Inflammatory macrophage treated with lipopolysaccharide for 1 hour (primary cell): ENCODE measurements around the gene NR1I3.
"Not testable (repeated sequence)": the region's sequence is repeated elsewhere in the genome, so short reads cannot be mapped to it uniquely, and the experiment has no call there.

Experiments used
- DNase-seq, 2 donors: peaks; one replicate each; pipeline ENCODE4 v3.0.0-alpha.2; 2020 to 2022

NR1I3 gene, protein sequence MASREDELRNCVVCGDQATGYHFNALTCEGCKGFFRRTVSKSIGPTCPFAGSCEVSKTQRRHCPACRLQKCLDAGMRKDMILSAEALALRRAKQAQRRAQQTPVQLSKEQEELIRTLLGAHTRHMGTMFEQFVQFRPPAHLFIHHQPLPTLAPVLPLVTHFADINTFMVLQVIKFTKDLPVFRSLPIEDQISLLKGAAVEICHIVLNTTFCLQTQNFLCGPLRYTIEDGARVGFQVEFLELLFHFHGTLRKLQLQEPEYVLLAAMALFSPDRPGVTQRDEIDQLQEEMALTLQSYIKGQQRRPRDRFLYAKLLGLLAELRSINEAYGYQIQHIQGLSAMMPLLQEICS

DNA sequence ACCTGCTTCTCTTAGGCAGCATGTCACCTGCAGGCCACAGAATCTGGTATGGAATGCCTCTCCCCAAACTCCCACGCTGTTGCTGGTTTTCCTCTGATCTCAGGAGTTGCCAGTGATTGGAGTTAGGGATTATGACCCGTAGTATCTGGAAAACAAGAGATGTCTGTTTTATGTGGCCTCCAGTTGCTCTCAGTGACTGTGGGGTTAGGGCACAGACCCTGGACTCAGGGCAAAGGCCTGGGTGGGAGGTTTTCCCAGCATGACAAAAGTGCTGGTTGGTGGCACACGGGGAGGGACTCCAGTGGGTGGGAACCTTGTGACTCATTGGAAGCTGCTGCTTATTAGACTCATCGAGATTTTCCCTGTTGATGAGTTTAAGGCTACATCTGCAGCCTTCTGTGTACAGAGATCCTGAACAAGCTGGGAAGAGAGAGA lies at the start of gene NR1I3:
Gene NR1I3 (minus strand): TSS at position 165 of the 435 bp plus-strand sequence. CDS start 1,638 bp downstream, outside the sequence.
- DNase-seq, result peak in 1 of 2 donors; percentile 57

DNA sequence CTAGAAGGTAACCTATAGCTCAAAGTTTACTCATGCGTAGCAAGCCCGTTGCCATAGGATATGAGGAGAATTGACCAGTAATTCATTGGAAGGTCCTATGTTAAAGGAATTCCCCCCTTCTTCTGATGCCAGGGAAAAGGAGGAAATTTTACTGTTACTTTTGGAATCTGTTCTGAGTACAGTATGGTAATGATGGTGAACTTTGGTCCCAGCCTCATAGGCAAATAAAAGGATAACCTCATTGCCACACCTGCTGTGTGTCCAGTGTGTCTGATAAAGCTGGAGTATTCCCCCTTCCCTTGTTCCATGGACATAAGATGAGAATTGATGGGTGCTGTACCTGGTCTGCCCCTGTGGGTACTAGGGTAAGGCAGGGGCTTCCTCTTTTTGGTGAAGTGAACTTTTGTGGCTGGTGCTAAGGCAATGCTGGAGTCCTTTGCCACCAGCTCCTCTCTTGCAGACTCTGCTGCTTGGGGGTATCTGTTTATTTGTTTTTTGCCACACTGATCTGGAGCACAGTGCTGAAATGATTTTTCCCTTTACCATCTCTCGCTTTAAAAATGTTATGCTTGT lies 49.6 kb upstream of the NR1I3 start:
- DNase-seq, result no peak

DNA sequence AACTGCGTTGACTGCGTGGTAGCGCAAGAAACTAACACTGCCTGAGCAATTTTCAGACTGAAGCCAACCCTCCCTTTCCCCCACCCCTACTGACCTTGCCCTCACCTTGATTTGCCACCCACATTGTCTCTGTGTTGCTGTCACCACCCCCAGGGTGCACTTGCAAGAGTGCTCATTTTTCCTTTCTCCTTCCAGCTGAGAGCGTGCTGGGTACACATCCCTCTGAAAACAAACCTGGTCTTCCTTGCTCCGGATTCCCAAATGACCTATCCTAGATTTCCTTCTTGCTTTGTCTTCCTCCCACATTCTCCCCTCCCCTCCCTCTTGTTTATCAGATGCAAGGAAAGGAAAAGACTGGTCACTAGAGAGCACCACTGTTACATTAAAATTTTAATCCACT lies 47.5 kb upstream of the NR1I3 start:
- no peak for DNase-seq

DNA sequence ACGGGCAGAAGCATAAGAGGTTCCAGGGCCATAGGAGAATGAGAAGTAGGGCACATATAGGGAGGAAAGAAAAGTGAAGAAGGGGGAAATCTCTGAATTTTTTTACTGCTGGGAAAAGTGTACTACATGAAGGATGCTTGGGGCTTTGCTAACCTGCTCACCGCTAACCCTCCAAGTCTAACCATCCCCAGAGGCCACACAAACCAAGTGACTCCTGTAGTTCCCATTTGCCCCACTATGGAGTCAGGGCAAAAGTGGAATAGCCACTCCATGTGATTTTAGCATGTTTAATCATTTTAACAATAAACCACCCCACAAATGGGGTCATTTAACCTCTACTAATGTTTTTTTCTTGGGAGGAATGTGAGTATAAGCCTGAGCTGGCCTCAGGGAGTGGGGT lies 47.1 kb upstream of the NR1I3 start:
- DNase-seq, result no peak

DNA sequence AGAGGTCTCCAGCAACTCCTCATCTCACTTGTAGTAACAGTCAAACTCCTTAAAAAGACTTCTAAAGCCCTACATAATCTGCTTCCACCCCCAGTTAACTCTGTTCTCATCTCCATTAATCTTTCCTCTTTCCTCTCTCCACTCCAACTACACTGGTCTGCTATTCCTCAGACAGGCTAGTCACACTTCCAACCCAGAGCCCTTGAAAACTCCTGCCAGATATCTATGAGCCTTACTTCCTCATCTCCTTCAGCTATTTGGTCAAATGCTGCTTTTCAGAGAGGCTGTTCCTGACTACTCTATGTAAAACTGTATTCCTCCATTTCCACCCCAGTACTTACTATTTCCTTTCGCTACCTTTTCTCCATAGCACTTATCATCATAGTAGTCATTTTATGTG lies 45.0 kb upstream of the NR1I3 start:
- no peak for DNase-seq

DNA sequence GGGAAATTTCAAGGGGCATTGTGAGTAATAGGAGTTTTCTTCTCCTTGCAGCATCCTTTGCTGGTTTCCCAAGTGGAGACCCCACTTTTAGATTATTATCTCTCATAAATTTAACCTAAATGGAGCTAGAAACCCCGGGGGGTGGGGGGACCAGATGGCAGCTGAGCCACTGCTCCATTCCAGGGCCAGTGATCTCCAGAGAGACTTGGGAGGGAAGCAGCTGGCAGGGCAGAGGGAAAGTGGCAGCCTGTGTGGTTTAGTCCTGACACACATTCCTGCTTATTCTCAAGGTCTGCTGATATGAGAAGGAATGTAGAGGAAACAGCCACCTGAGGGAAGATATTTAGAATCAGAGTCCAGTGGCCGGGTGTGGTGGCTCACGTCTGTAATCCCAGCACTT lies 36.9 kb upstream of the NR1I3 start:
- DNase-seq, result no peak

DNA sequence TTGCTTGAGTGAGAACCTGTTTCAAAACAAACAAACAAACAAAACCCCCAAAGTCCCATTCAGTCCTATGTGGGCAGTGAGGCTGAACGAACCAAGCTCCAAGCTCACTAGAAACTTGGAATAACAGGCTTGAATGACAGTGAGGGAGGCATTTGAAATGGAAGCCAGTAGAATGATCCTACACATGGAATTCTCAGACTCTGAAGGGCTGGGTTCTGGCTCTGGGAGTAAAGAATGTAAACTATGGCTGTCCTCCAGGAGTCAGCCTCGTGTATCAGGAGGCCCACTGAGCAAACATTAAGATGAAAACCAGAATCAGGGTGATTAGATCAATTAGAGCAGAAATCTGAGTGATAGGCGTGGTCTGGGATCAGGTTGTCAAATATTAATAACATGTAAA lies 35.4 kb upstream of the NR1I3 start:
- DNase-seq, result no peak

DNA sequence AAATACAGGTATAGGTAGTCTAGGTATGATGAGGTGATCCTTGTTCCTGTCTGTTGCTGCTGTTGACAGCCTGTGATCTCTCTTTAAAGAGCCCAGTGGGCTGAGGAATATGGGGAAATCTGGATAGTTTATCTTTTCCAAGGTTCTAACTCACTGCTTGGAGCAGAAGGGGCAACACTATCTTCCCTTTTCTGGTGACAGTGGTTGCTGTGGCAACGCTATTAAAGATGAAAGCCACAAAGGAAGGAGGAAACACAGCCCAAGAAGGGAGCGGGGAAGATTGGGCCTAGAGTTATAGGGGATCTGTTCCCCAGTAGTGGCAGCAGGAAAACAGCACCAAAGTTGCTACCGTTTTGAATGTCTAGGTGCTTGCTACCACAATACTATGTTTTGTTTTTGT lies 29.3 kb upstream of the NR1I3 start:
- peak; percentile 26 to 42 for DNase-seq

DNA sequence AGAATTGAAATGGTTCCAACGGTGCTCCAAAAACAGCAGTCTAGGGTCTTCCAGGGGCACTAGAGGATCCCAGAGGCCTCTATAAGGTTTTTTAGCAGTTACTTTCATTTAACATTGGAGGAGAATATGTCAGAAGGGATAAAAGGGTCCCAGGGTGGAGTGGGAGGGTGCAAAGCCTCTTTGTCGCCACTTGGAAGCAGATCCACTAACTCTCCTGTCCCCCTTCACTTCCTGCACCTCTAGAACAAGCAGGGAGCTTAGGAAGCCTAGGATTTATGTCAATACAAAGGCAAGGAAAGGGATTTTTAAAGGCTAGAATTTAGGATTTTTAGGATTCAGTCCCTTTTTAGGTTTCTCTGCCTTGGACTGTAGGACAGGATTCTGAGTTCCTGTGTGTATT lies 28.8 kb upstream of the NR1I3 start:
- no peak for DNase-seq

DNA sequence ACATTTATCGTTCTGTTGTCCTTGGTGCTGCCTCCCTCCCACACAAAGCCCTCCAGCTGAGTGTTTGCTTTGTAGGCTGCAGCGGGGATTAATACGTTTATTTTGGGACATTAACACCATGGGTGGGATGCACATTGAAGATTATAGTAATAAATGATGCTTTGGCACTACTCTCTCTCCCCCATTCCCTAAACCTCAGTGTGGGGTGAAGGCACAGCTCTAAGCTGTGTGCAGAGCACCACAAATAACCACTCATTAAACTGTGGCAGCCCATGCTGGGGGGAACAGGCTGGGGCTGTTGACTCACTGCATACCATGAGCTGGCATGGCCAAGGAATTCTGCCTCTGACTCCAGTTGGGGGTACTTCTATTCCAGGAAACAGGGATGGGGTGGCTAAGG lies 28.2 kb upstream of the NR1I3 start:
- DNase-seq, result no peak

DNA sequence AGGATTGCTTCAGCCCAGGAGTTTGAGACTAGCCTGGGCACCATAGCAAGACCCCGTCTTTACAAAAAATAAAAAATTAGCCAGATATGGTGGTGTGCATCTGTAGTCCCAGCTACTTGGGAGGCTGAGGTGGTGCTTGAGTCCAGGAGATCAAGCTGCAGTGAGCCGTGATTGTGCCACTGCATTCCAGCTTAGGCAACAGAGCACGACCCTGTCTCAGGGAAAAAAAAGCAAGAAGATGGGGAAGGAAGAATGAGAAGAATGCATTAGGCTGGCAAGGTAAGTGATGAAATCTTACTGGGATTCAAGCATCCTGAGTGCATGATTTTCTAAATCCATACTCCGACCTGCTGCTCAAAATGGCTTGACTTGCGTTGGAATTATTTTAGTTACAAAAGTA lies 27.3 kb upstream of the NR1I3 start:
- no peak for DNase-seq

DNA sequence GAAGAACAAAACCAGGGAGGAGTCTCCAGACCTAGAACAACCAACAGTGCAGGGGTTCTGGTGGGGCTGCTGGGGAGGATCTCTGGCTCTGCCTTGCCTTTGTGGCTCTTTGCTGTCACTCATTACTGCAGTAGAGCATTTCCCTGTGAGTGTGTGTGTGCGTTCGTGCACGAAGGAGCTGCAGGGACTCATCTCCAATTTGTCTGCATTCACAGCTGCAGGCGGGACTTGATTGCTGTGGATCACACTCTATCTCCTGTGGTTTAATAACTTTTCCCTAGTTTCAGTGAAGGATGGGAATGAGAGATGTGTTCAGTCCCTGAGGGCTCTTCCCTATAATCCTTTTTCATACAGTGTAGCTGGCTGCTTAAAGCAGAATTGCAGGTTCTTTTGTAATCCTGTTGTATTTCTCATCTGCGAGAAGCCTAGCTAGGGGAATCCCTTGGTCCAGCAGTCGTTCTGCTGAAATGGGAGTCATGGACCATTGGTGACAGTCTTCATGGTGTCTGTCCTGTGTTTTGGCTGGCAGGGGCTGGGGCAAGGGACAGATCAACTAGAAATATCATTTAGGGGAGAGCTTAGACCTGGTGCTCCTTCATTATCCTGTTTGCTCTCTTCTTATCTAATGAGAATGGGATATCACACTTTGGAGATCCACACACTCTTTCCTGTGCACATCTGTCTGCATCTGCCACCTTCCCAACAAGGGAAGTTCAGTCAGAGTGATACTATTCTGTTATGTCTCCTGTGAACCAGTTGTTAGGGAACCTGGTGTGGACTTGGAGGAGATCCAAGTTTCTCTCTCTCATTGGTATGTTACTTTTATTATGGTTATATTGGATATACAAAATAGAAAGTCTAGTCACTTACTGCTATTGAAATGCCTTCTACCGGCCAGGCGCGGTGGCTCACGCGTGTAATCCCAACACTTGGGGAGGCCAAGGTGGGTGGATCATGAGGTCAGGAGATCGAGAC lies 23.5 kb upstream of the NR1I3 start:
- no peak for DNase-seq

DNA sequence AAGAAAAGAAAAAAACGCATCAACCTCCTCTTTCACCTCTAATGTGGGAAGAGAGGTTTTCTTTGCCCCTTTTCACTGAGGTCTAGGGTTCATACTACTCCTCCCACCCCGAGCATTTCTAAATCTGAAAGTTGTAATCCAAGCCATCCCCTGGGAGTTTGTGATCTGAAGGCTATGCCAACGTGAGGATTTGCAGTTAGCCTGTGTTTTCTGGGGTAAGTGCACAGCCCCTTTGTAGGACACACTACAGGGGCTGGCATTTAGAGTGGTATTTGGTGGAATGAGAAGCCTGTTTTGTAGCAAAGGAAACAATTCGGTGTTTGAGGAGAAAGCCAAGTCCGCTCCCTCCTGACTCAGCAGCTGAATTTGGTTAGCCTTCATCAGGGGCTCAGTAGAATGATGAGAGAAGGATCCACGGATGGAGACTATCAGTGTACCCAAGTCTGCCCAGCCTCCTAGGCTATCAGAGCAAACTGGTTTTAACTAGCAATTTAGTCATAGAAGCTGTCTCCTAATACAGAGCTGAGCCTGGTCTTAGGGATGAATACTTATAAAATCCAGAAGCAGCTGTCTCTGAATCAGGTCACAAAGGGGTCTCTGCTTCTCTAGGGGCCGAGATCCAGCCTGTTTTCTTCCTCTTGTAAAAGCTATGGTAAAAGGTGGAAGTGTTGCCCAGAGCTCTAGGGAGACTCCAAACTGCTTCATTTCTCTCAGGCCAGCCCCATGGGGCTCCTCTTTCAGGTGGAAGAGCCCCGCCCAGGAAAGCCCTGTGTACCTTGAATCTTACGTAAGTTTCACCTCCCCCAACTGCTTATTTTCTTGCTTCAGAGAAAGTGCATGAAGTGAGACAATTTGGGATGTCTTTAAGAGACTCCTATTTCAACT lies 22.6 kb upstream of the NR1I3 start:
- no peak for DNase-seq

DNA sequence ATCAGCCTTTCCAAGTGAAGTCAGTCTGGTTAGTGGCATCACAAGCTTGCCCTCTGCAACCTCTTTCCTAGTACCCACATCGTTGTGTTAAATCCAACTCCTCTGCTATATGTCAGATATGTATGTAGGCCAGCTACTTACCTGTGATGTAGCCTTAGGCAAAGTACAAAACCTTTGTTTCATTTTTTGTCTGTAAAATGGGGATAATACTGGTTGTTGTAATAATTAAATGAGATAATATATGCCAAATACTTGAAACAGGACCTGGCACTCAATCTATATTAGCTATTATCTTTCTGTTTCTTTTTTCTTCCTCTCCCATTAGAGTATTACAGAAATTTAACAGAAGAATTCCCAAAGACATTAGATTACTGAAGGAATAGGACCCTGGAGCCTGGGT lies 21.8 kb upstream of the NR1I3 start:
- no peak for DNase-seq

DNA sequence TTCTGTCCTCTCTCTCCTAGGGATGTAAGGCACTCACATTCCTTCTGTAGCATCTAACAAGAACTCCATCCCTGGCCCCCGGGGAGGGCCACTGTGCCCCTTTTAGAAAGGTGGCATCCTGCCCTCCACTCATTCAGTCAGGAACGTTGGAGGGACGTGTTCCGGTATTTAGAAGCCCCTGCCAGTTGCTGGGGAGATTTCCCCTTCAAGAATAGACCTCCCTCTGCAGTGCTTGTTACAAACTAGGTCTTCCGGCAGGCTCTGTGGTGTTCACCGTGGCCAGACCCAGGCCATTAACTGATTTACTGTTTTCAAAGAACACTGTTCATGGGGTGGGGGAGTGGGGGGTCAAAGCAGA lies 21.3 kb upstream of the NR1I3 start:
- DNase-seq, result no peak

DNA sequence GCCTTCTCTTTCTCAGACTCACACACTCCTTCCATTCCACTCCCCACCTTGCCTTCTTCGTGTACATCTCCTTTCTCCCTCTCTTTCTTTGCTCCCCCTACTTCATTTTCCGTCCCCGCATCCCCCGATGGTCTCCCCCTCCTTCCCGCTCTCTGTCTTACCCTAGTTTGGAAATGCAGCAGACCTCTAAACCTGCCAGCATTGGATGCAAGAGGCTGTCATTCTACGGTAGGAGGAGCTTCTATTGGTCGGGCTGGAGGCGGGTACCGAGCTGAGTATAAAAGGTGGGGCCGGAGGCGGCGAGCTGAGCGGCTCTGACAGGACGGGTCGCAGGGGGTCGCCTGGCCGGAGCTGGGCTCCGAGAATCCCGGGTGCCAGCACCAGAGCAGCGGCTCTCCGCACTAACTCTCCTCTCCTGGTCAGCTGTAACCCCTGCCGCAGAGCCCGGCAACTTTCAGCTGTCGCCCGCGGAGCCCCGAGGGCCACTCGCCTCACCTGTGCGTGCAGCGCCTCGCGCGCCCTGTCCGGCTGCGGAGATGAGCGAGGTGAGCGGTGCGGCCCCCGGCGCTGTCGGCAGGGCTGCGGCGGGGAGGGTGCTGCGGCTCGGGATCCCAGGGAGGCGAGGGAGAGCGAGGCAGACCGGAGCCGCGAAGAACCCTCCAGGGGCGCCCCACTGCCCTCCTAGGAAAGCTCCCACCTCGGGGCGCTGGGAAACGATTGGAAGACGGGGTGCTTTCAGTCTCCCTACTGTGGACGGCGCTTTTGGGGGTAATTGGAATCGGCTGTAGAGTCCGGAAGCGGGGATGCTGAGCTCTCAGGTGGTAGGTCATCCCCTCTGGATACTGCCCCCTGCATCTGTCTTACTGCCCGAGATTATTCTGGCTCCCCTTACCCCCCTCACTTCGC lies 20.7 kb upstream of the NR1I3 start, which contains the start of gene PCP4L1:
Gene PCP4L1 (plus strand): TSS at position 307 of the 906 bp plus-strand sequence. CDS start 230 bp downstream, at position 537.
- peak in 1 of 2 donors; percentile 39 for DNase-seq

DNA sequence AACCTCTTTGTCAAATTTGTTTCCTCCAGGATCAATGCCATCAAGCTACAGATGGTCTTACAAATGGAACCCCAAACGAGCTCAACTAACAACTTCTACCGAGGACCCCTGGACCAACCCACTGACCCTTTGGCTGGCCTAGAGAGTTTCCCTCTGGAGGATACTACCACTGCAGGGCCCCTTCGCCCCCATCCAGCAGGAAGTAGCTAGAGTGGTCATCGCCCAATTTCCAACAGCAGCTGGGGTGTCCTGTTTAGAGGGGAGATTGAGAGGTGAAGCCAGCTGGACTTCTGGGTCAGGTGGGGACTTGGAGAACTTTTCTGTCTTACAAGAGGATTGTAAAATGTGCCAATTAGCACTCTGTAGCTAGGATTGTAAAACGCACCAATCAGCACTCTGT lies 19.1 kb upstream of the NR1I3 start:
- DNase-seq, result not testable (repeated sequence)

DNA sequence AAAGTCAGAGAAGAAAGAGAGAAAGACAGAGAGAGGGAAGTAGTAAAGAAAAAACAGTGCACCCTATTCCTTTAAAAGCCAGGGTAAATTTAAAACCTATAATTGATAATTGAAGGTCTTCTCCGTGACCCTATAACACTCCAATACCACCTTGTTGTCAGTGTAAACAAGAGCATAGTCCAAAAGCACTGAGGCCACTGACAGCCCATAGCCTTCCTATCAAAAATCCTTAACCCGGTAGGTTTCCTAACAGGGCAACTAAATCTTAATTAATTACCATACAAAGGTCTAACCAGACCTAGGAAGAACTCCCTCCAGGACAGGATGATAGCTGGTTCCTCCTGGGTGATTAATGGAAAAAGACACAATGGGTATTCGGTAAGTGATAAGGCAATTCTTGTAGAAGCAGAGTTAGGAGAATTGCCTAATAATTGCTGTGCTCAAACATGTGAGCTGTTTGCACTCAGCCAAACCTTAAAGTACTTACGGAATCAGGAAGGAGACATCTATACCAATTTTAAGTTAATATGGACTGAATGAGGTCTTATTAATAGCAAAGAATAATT lies 18.0 kb upstream of the NR1I3 start:
- DNase-seq, result not testable (repeated sequence)

DNA sequence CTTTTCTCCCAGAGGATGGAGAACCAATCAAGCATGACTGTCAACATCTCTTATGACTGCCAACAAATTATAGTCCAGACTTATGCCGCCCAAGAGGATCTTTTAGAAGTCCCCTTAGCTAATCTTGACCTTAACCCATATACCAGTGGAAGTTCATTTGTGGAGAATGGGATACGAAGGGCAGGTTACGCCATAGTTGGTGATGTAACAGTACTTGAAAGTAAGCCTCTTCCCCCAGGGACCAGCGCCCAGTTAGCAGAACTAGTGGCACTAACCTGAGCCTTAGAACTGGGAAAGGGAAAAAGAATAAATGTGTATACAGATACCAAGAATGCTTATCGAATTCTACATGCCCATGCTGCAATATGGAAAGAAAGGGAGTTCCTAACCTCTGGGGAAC lies 17.3 kb upstream of the NR1I3 start:
- DNase-seq, result peak in 1 of 2 donors; percentile 15

DNA sequence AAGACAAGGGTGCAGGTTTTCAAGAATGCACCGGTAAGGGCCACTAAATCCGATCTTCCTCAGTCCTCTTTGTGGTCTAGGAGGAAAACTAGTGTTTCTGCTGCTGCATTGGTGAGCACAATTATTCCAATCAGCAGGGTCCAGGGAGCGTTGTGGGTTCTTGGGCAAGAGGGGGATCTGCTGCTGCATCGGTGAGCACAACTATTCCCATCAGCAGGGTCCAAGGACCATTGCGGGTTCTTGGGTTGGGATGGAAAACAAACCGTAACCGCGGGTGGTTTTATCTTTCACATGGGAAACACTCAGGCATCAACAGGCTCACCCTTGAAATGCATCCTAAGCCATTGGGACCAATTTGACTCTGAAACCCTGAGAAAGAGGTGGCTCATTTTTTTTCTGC lies 13.6 kb upstream of the NR1I3 start:
- DNase-seq, result no peak

DNA sequence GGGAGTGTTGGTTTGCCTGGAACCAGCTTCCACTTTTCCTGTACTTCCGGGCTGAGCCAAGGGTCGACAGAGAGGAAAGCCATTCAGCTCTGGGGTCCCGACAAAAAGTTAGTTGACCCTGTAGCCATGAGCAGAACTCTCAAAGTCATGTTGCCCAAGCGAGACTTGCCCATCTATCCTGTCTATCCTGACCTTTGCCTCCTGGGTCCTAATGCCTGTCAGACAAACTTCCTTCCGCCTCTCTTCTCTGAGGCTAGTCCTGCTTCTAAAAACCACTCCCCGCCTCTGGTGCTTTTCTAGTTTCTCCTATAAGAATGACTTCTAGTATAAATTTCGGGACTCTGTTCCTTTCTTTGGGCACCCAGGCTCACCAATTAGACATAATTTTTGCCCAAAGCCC lies 12.8 kb upstream of the NR1I3 start:
- no peak for DNase-seq
